Stimulated activated naive CD8-positive, alpha-beta T cell treated with anti-CD3 and anti-CD28 coated beads, Interleukin-15, Interleukin-2, amounts not matched to agents 100 U/mL and 50 U/mL, for 24 hours (primary cell): ENCODE results near the gene NT5M.
"Not testable (repeated sequence)": the region's sequence is repeated elsewhere in the genome, so short reads cannot be mapped to it uniquely, and the experiment has no call there.

ENCODE experiments used
- ATAC-seq: fragments of 150-1000 bp; cut with Tn5 transposase; one replicate; pipeline ENCODE4 v1.10.0; 2021
- DNase-seq: peaks from one replicate; pipeline ENCODE4 v3.0.0; 2021

NT5M gene

GRCh38 chr17:17303010-17303846, at the start of gene NT5M:
Gene NT5M, plus strand, starts transcription at chr17:17303373. Its CDS starts 178 bp downstream, at chr17:17303551.
- DNase-seq (peak; percentile 84), ATAC-seq (peak; percentile 69)

DNA sequence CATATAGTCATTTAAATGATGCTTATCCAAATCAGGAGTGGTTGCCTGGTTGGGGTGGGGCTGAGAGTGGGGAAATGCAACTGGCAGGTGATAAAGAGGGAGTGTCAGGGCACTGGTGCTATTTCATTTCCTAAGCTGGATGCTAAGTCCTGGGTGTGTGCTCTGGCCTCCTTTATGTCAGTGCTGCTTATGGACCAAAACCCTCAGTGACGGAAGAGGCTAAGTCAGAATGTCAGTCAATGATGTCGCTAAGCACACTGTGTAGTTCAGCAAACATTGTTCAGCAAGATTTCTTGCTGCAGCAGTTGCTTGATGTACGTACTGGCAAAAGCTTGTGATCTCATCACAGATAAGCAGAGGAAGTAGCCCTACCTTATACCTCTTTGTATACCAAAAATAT, 49.8 kb upstream of the NT5M start:
- DNase-seq (no peak), ATAC-seq (no peak)

DNA sequence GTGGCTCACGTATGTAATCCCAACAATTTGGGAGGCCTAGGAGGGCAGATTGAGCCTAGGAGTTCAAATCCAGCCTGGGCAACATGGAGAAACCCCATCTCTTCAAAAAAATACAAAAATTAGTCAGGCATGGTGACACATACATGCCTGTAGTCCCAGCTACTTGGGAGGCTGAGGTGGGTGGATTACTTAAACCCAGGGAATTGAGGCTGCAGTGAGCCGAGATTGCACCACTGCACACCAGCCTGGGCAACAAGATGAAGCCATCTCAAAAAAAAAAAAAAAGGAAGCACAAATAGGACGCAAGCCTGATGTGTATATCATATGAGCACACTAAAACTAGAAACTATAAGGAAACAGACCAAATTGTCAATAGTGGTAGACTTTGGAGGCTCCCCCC, 49.1 kb upstream of the NT5M start:
- DNase-seq (no peak), ATAC-seq (no peak)

- not testable (repeated sequence) for DNase-seq
Observed at GRCh38 chr17:17255689-17256088, 47.5 kb upstream of the NT5M start.

DNA sequence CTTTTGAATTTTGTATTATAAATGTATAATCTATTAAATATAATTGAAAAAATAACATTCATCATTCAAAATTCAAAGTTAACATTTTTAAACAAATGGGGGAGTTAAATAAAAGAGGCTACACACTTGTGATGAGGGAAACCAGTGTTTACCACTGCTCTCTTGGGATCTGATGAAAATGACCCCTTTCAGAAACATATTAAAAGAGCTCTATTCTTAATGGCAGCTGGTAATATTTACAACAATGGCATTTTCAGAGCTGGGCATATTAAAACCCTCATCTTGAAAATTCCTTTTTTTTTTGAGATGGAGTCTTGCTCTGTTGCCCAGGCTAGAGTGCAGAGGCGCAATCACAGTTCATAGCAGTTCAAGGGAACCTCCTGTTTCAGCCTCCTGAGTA, 46.9 kb upstream of the NT5M start:
- DNase-seq (no peak), ATAC-seq (no peak)

More at GRCh38 chr17:17255689-17256088, 47.5 kb upstream of the NT5M start:
- ATAC-seq = not testable (repeated sequence)

GRCh38 chr17:17258011-17258410, 45.2 kb upstream of the NT5M start:
- no peak for ATAC-seq
- DNase-seq = no peak

- ATAC-seq = no peak
- DNase-seq = no peak
Observed at GRCh38 chr17:17258998-17259397, 44.2 kb upstream of the NT5M start.

GRCh38 chr17:17264430-17264829, 38.7 kb upstream of the NT5M start:
- no peak for ATAC-seq
- DNase-seq = no peak

DNA sequence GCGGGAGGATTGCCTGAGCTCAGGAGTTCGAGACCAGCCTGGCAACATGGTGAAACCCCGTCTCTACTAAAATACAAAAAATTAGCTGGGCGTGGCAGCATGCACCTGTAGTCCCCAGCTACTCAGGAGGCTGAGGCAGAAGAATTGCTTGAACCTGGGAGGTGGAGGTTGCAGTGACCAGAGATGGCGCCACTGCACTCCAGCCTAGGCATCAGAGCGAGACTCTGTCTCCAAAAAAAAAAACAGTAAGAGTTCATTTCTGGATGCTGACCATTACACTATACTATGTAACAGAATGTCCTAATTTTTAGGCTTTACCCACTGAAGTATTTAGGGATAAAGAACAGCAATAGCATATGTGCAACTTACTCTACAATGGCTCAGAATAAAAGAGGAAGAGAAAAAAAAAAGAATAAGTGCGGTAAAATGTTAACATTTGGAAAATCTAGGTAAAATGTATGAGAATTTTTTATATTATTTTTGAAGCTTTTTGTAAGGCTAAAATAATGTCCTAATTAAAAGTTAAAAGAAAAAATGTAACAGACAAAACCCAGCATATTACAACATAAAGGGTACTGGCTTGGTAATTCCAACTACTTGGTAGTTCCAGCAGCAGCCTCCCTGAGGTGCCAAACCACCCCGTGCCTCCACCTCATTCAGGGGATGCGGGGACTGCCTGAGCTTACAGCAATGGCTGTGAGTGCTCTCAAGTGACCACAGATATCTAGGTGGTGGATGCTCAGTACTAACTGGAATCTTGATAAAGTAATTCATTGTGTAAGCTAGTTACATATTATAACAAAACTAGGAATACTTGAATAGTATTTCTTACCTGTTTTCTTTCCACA, 33.0 kb upstream of the NT5M start:
- ATAC-seq = no peak
- DNase-seq = peak; percentile 17

DNA sequence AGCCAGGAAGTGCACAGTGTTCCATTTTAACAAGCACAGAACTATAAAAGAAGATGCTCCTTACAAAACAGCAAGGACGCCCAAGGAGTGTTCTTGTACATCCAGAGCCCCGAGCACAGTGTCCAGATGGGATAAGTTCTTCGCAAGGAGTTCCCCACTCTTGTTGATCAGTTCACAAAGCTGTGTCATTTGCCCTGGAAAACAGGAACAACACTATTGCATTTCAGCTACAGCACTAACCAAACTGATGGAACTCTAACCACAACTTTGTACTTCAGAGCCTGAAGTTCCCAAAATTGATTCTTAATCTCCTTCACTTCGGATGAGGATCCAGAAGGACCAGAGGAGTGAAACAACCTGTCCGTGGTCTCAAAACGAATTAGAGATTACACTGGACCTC, 27.2 kb upstream of the NT5M start:
- no peak for ATAC-seq

GRCh38 chr17:17277431-17277830, 25.7 kb upstream of the NT5M start:
- not testable (repeated sequence) for ATAC-seq, DNase-seq

More for the DNA sequence above, 27.2 kb upstream of the NT5M start:
- DNase-seq = no peak

GRCh38 chr17:17279316-17279715, 23.9 kb upstream of the NT5M start:
- no peak for DNase-seq
- no peak for ATAC-seq

DNA sequence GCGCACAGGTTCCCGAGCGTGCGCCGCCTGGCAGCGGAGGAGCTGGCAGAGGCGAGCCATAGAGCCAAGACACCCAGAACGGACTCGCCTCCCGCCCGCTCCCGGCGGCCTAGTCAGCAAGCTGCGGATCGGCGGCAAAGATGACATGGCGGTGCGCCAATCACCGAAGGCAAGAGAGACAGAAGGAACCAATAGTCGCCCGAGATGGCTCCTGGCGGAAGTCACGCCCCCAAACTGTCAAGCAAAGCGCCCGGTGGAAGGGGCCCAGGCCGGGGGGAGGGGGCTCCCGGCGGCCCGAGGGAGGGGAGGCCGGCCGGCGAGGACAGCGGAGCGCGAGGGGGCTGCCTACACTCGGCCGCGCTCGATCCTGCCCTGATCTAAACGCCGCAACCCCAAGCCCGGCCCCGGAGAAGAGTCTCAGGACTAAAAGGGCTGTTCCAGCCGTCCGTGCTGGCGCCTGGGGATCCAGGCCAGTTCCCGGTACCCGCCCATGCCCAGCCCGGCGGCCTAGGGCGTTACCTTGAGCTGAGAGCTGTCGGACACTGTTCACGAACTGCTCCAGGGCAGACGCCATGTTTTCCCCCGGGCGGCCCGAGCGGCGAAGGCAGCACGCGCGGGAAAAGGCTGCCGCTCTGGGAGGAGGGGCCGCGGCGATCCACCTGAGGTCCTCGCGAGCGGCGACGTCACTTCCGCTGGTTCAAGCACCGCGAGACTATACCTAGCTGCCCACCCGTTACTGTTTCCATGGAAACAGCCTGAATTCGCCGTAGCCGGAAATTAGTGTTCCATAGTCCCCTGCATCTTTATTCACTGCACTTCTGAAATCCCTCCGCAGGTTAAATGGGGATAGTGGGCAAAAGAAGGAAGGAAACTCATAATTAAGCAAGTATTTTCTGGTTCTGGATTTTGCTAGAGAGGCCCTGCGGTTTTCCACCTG, 22.3 kb upstream of the NT5M start, which contains the start of gene COPS3:
Gene COPS3, minus strand, starts transcription at position 634 of the 937 bp plus-strand sequence. Its CDS starts 60 bp downstream, at position 574.
- DNase-seq (peak; percentile 98), ATAC-seq (peak; percentile 96)

- no peak for ATAC-seq
- no peak for DNase-seq
Observed at GRCh38 chr17:17285951-17286350, 17.2 kb upstream of the NT5M start.

DNA sequence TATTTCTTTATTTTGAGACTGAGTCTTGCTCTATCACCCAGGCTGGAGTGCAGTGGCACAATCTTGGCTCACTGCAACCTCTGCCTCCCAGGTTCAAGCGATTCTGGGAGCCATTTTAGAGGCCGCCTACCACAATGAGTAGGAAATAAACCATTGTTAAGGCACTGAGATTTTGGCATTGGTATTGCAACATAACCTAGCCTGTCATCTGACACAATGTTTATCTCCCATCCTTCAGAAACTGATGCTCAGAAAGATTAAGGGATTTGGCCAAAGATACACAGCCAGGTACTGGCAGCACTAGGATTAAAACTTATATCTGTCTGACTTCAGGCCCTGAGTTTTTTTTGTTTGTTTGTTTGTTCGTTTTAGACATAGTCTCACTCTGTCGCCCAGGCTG, 14.1 kb upstream of the NT5M start:
- no peak for ATAC-seq
- DNase-seq = no peak

GRCh38 chr17:17289701-17290100, 13.5 kb upstream of the NT5M start:
- no peak for DNase-seq
- ATAC-seq = no peak

DNA sequence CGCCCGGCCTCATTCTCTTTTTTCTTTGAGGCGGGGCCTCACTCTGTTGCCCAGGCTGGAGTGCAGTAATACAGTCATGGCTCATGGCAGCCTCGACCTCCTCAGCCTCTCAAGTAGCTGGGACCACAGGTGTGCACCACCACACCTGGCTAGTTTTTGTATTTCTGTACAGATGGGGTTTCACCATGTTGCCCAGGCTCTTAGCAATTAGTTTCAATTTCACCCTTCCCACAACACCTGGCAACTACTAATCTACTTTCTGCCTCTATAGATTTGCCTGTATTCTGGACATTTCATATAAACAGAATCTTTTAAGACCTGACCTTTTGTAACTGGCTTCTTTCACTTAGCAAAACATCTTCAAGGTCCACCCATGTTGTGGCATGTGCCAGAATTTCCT, 8.0 kb upstream of the NT5M start:
- no peak for ATAC-seq
- DNase-seq = no peak

- no peak for DNase-seq
Observed at GRCh38 chr17:17297217-17297616, 6.0 kb upstream of the NT5M start.

GRCh38 chr17:17298108-17298507, 5.1 kb upstream of the NT5M start:
- ATAC-seq = peak; percentile 47
- no peak for DNase-seq

More at GRCh38 chr17:17297217-17297616, 6.0 kb upstream of the NT5M start:
- no peak for ATAC-seq

DNA sequence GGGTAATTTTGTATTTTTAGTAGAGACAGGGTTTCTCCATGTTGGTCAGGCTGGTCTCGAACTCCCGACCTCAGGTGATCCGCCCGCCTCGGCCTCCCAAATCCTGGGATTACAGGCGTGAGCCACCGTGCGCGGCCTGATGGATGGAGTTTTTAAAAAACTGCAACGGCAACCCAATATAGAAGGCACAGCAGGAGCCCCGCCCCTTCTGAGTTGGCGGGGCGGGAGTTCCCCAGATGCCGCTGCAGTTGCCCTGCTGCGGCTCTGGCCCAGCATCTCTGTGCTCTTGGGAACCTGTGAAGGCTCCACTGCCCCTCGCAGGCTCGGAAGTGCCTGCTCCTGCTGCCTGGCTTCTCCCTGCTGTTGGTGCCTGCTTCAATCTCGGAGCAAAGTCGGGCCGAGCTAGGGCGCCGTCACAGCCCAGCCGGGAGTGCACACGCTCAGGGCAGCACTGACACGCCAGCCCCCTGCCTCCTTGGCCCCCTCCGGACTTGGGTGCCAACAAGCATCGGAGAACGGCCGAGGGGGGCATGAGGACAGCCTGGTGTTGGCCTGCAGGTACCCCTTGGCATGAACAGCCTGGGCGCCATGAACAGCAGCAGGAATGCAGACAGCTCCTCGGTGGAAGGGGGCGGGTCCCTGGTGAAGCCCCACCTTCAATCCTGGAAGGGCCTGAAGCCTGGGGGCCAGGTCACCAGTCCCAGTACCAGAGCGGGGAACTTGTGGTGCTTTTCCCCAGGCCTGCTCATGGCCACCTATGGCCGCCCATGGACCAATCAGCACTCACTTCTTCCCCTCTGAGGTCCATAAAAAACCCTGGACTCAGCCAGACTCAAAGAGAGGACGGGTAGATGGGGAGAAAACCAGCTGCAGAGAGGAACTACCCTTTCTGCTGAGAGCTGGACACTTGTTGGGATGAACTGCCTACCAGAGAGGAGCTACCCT, 2.3 kb upstream of the NT5M start:
- DNase-seq (peak; percentile 69), ATAC-seq (peak; percentile 44)

- not testable (repeated sequence) for ATAC-seq
Observed at GRCh38 chr17:17301659-17302058, 1.5 kb upstream of the NT5M start.

More at GRCh38 chr17:17301659-17302058, 1.5 kb upstream of the NT5M start:
- DNase-seq = not testable (repeated sequence)
